ENCODE data around the gene FIS1. TPM values are rescaled to one million over a fixed set of nuclear protein-coding genes. Genes with fewer than 3 reads are reported as not detected.
A peak's percentile ranks its signal among the peaks of the same experiment; 100 is the strongest.
"Not testable (repeated sequence)": the region's sequence is repeated elsewhere in the genome, so short reads cannot be mapped to it uniquely, and the experiment has no call there.

Gene FIS1
- total RNA-seq, 1 donor, result 136 TPM

GRCh38 chr7:101290186-101291037 is 45.5 kb upstream of the FIS1 start:
- not testable (repeated sequence) for H3K4me2 ChIP-seq (ENCODE audit: insufficient read depth, low read length); H3K4me3 ChIP-seq (ENCODE audit: insufficient read depth, low read length); DNase-seq (ENCODE audit: insufficient read length, low spot score, missing footprints); H2AFZ ChIP-seq (ENCODE audit: low read length); H3K79me2 ChIP-seq (ENCODE audit: insufficient read depth, low read length); H3K27ac ChIP-seq (ENCODE audit: low read depth, low read length); H3K36me3 ChIP-seq (ENCODE audit: insufficient read depth, low read length); H4K20me1 ChIP-seq (ENCODE audit: insufficient read depth, low read length); H3K9me3 ChIP-seq (ENCODE audit: low read depth, low read length); H3K4me1 ChIP-seq (ENCODE audit: insufficient read depth, low read length)
- TF ChIP-seq, protein P1, sequence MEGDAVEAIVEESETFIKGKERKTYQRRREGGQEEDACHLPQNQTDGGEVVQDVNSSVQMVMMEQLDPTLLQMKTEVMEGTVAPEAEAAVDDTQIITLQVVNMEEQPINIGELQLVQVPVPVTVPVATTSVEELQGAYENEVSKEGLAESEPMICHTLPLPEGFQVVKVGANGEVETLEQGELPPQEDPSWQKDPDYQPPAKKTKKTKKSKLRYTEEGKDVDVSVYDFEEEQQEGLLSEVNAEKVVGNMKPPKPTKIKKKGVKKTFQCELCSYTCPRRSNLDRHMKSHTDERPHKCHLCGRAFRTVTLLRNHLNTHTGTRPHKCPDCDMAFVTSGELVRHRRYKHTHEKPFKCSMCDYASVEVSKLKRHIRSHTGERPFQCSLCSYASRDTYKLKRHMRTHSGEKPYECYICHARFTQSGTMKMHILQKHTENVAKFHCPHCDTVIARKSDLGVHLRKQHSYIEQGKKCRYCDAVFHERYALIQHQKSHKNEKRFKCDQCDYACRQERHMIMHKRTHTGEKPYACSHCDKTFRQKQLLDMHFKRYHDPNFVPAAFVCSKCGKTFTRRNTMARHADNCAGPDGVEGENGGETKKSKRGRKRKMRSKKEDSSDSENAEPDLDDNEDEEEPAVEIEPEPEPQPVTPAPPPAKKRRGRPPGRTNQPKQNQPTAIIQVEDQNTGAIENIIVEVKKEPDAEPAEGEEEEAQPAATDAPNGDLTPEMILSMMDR (IDR thresholded peaks at IDR 0.05; ENCODE audit: extremely low read depth, low read depth, low read length), result peak; percentile 61
- H3K27me3 ChIP-seq (ENCODE audit: insufficient read depth, low read length), result peaks cover 32% of the 10 kb centered on the region

DNA sequence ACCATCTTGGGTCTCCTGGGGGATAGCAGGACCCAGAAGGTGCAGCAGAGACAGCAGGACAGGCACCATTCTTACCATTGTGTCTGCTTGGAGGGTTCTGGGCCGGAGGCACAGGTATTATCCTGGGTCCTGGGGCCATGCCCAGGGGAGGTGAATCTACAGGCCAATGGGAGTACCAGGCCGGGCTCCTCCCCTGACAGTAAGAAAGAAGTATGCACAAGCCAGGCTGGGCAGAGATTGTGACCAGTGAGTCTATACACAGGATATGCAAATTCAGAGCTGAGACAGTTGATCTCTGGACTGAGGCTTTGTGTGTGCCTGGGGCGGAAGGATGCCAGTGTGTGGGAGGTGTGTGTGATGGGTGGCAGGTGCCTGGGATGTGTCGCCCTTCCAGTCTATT is 44.8 kb upstream of the FIS1 start:
- not testable (repeated sequence) for DNase-seq (ENCODE audit: insufficient read length, low spot score, missing footprints); H3K4me3 ChIP-seq (ENCODE audit: insufficient read depth, low read length); H4K20me1 ChIP-seq (ENCODE audit: insufficient read depth, low read length); H3K27ac ChIP-seq (ENCODE audit: low read depth, low read length); H3K9me3 ChIP-seq (ENCODE audit: low read depth, low read length); H3K79me2 ChIP-seq (ENCODE audit: insufficient read depth, low read length); H3K36me3 ChIP-seq (ENCODE audit: insufficient read depth, low read length); H2AFZ ChIP-seq (ENCODE audit: low read length); H3K4me2 ChIP-seq (ENCODE audit: insufficient read depth, low read length); H3K4me1 ChIP-seq (ENCODE audit: insufficient read depth, low read length)
- peaks cover 31% of the 10 kb centered on the region for H3K27me3 ChIP-seq (ENCODE audit: insufficient read depth, low read length)

GRCh38 chr7:101288439-101288838 is 43.6 kb upstream of the FIS1 start:
- Histone ChIP-seq H4K20me1 (ENCODE audit: insufficient read depth, low read length) (no peaks in the 10 kb centered on the region), H3K27me3 (ENCODE audit: insufficient read depth, low read length) (peaks cover 21% of the 10 kb centered on the region), H3K4me1 (ENCODE audit: insufficient read depth, low read length) (no peaks in the 10 kb centered on the region), H3K4me2 (ENCODE audit: insufficient read depth, low read length) (no peak overlapping the region), H3K4me3 (ENCODE audit: insufficient read depth, low read length) (no peak overlapping the region), H3K9me3 (ENCODE audit: low read depth, low read length) (no peaks in the 10 kb centered on the region), H3K27ac (ENCODE audit: low read depth, low read length) (no peak overlapping the region), H2AFZ (ENCODE audit: low read length) (no peak overlapping the region), H3K79me2 (ENCODE audit: insufficient read depth, low read length) (no peaks in the 10 kb centered on the region), H3K36me3 (ENCODE audit: insufficient read depth, low read length) (no peaks in the 10 kb centered on the region)
- TF ChIP-seq, protein P1 (IDR thresholded peaks at IDR 0.05; ENCODE audit: extremely low read depth, low read depth, low read length), result no peak
- DNase-seq (ENCODE audit: insufficient read length, low spot score, missing footprints), result no peak

DNA sequence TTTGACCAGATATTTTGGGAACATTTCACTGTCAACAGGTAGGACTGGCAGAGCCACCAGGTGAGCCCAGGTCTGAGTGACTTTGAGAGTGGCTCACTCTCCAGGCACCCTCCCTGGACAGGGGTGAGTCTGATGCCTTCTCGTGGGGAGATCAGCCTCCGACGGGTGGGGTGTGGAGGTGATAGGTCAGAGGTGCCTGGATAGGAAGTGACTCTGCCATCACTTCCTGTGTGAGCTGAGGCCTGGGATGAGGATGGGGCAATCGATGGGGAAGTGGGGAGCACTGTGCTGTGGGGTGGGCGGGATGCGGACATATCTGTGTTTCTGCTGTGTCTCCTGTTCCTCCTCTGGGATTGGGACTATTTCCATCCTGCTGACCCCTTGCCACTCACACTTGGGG is 42.2 kb upstream of the FIS1 start:
- Histone ChIP-seq H3K36me3 (ENCODE audit: insufficient read depth, low read length) (no peaks in the 10 kb centered on the region), H2AFZ (ENCODE audit: low read length) (no peak overlapping the region), H3K27ac (ENCODE audit: low read depth, low read length) (no peak overlapping the region), H3K4me2 (ENCODE audit: insufficient read depth, low read length) (no peak overlapping the region), H3K79me2 (ENCODE audit: insufficient read depth, low read length) (no peaks in the 10 kb centered on the region), H3K9me3 (ENCODE audit: low read depth, low read length) (no peaks in the 10 kb centered on the region), H4K20me1 (ENCODE audit: insufficient read depth, low read length) (no peaks in the 10 kb centered on the region), H3K4me3 (ENCODE audit: insufficient read depth, low read length) (no peak overlapping the region), H3K4me1 (ENCODE audit: insufficient read depth, low read length) (no peaks in the 10 kb centered on the region), H3K27me3 (ENCODE audit: insufficient read depth, low read length) (peaks cover 16% of the 10 kb centered on the region)
- TF ChIP-seq, protein P1 (IDR thresholded peaks at IDR 0.05; ENCODE audit: extremely low read depth, low read depth, low read length), result no peak
- no peak for DNase-seq (ENCODE audit: insufficient read length, low spot score, missing footprints)

- H3K4me3 ChIP-seq (ENCODE audit: insufficient read depth, low read length); H3K4me1 ChIP-seq (ENCODE audit: insufficient read depth, low read length); DNase-seq (ENCODE audit: insufficient read length, low spot score, missing footprints); H3K9me3 ChIP-seq (ENCODE audit: low read depth, low read length); H2AFZ ChIP-seq (ENCODE audit: low read length); H3K79me2 ChIP-seq (ENCODE audit: insufficient read depth, low read length); H4K20me1 ChIP-seq (ENCODE audit: insufficient read depth, low read length); H3K36me3 ChIP-seq (ENCODE audit: insufficient read depth, low read length); H3K4me2 ChIP-seq (ENCODE audit: insufficient read depth, low read length); H3K27ac ChIP-seq (ENCODE audit: low read depth, low read length): not testable (repeated sequence)
- H3K27me3 ChIP-seq (ENCODE audit: insufficient read depth, low read length), result peaks cover 13% of the 10 kb centered on the region
These were observed 41.0 kb upstream of the FIS1 start for GRCh38 chr7:101285880-101286279.
